Esophagus squamous epithelium (tissue), 5 donors: ENCODE results near the gene ADRM1. TPM values are rescaled to one million over a fixed set of nuclear protein-coding genes. Genes with fewer than 3 reads are reported as not detected.

Experiments
- DNase-seq: peaks from one replicate; lab custom pipeline; 2025; lab: John Stamatoyannopoulos, UW
- H3K27ac ChIP-seq, 4 donors: fragments of 200-600 bp; sonication (generic); one replicate each; pipeline ENCODE4 v1.5.1; 2016 to 2019; ENCODE audit warnings: mild to moderate bottlenecking in 1 of 4
- H3K27me3 ChIP-seq, 4 donors: fragments of 200-600 bp; sonication (generic); 1 replicate in 3 of 4; 2 replicates in 1 of 4; pipeline versions ENCODE4 v1.5.1 to v1.6.0; 2017 to 2021; ENCODE audit warnings: antibody characterized with exemption in 1 of 4
- H3K36me3 ChIP-seq, 3 donors: fragments of 200-600 bp; sonication (generic); one replicate each; pipeline ENCODE4 v1.5.1; 2016 to 2019
- H3K4me1 ChIP-seq, 3 donors: fragments of 200-600 bp; sonication (generic); one replicate each; pipeline ENCODE4 v1.5.1; 2017 to 2019
- H3K4me3 ChIP-seq, 4 donors: fragments of 200-600 bp; sonication (generic); 1 replicate in 3 of 4; 2 replicates in 1 of 4; pipeline ENCODE4 v1.5.1; 2016 to 2019; ENCODE audit warnings: mild to moderate bottlenecking in 2 of 4, moderate library complexity in 1 of 4
- H3K9me3 ChIP-seq, 3 donors: fragments of 200-600 bp; sonication (generic); one replicate each; pipeline ENCODE4 v1.5.1; 2016 to 2019
- CTCF ChIP-seq, 6 experiments: fragments of 450-650 bp in 4 of 6; fragments of 200-600 bp in 2 of 6; sonication (generic) in 2 of 6; IDR thresholded peaks; one replicate each; pipeline ENCODE4 v1.5.1; 2016 to 2019; ENCODE audit warnings: antibody characterized with exemption in 6 of 6, mild to moderate bottlenecking in 4 of 6, moderate library complexity in 4 of 6
- POLR2A ChIP-seq, 4 donors: fragments of 450-650 bp; IDR thresholded peaks; one replicate each; pipeline ENCODE4 v1.6.1; 2017; ENCODE audit warnings: antibody characterized with exemption in 4 of 4, mild to moderate bottlenecking in 4 of 4, moderate library complexity in 3 of 4
- WGBS, 2 donors: methylation state at CpG; one replicate each; pipeline ENCODE4 v1.1.5; 2018; 5-methylcytosine and 5-hydroxymethylcytosine counted together
- intact Hi-C: fragments of 100-400 bp; cut with DNase I; formaldehyde crosslinking; loops from one replicate; pipeline ENCODE4 v1.15.0; 2022
- total RNA-seq, 4 donors: library from RNA; depleted of rRNA; stranded (reverse); fragments of >200 nt; gene quantifications; one replicate each; pipeline ENCODE4 v1.1.0, GENCODE V29; 2016
- donor health status: DM: yes; HTN: yes; CAD: no.

ADRM1 gene
- total RNA-seq, 4 donors from 2014 or later, result 126 to 173 (median 133) TPM

GRCh38 chr20:62323980-62324906 is 21.4 kb downstream of the ADRM1 start:
- intact Hi-C loops, result no loop called here
- H3K36me3 ChIP-seq, result peaks cover 19 to 95% (median 63%) of the 10 kb centered on the region in 3 donors

GRCh38 chr20:62325172-62325905 is 22.5 kb downstream of the ADRM1 start:
- WGBS, 2 donors, result 72 to 93% methylated on average over 2 to 5 of the region's 14 CpGs
- H3K27ac ChIP-seq, result no peak overlapping the region
- TF ChIP-seq POLR2A (IDR thresholded peaks at IDR 0.05) (no peak), CTCF (IDR thresholded peaks at IDR 0.05) (no peak)
- H3K27me3 ChIP-seq, result no peaks in the 10 kb centered on the region
- H3K4me1 ChIP-seq, result peaks cover 9 to 34% (median 11%) of the 10 kb centered on the region in 3 donors
- no peak for DNase-seq
- no peaks in the 10 kb centered on the region for H3K9me3 ChIP-seq
- peaks cover 26 to 96% (median 67%) of the 10 kb centered on the region in 3 donors for H3K36me3 ChIP-seq
- no peak overlapping the region for H3K4me3 ChIP-seq
- intact Hi-C loops, result no loop called here

More at GRCh38 chr20:62323980-62324906, 21.4 kb downstream of the ADRM1 start:
- Histone ChIP-seq H3K9me3 (no peaks in the 10 kb centered on the region), H3K27me3 (no peaks in the 10 kb centered on the region), H3K4me3 (no peak overlapping the region), H3K27ac (peak overlapping the region in 2 of 4 donors; percentile 38 to 55), H3K4me1 (peaks cover 13 to 45% (median 14%) of the 10 kb centered on the region in 3 donors)
- WGBS, 2 donors, result 66 to 80% methylated on average over 2 to 8 of the region's 25 CpGs
- DNase-seq, result no peak
- TF ChIP-seq CTCF (IDR thresholded peaks at IDR 0.05) (no peak), POLR2A (IDR thresholded peaks at IDR 0.05) (no peak)

- WGBS, 2 donors, result no CpG with 5 or more reads among the region's 14 CpGs
- no peaks in the 10 kb centered on the region for H3K9me3 ChIP-seq
- no peak overlapping the region for H3K4me3 ChIP-seq
- H3K27ac ChIP-seq, result no peak overlapping the region
- no peaks in the 10 kb centered on the region for H3K27me3 ChIP-seq
- H3K4me1 ChIP-seq, result peaks cover 9 to 36% (median 11%) of the 10 kb centered on the region in 3 donors
- intact Hi-C loops, result no loop called here
- H3K36me3 ChIP-seq, result peaks cover 31 to 100% (median 74%) of the 10 kb centered on the region in 3 donors
- TF ChIP-seq CTCF (IDR thresholded peaks at IDR 0.05) (no peak), POLR2A (IDR thresholded peaks at IDR 0.05) (no peak)
- no peak for DNase-seq
These were observed 23.8 kb downstream of the ADRM1 start for GRCh38 chr20:62326559-62326958.

- H3K27me3 ChIP-seq, result no peaks in the 10 kb centered on the region
- no peak for DNase-seq
- no peak overlapping the region for H3K27ac ChIP-seq
- H3K4me1 ChIP-seq, result peaks cover 9 to 30% (median 11%) of the 10 kb centered on the region in 3 donors
- H3K4me3 ChIP-seq, result no peak overlapping the region
- no peaks in the 10 kb centered on the region for H3K9me3 ChIP-seq
- peaks cover 33 to 100% (median 76%) of the 10 kb centered on the region in 3 donors for H3K36me3 ChIP-seq
- no peak for TF ChIP-seq POLR2A (IDR thresholded peaks at IDR 0.05)
- TF ChIP-seq CTCF (IDR thresholded peaks at IDR 0.05), result no peak
- WGBS, 2 donors, result 100% methylated on average over 2 of the region's 30 CpGs; no CpG with 5 or more reads in 1 of the 2 donors
- intact Hi-C loops, result no loop called here
These were observed 24.3 kb downstream of the ADRM1 start for GRCh38 chr20:62326959-62327725.
